HG02943 (cell line): Measurements from ENCODE around the gene FAM174B.

Experiments
- ATAC-seq: cut with Tn5 transposase; IDR thresholded peaks from one replicate; pipeline ENCODE4 v1.9.1; 2021; ENCODE audit warnings: mild to moderate bottlenecking, low read depth, moderate library complexity; ENCODE audit not compliant: unreplicated experiment

The FAM174B gene

GRCh38 chr15:92645051-92645631 lies 10.4 kb downstream of the FAM174B start:
- no peak for ATAC-seq

- no peak for ATAC-seq
Observed at GRCh38 chr15:92643849-92644815, 11.4 kb downstream of the FAM174B start.

GRCh38 chr15:92638709-92639365 lies 16.7 kb downstream of the FAM174B start:
- ATAC-seq, result no peak

GRCh38 chr15:92638291-92638708 lies 17.3 kb downstream of the FAM174B start:
- ATAC-seq, result no peak

GRCh38 chr15:92637626-92638025 lies 17.9 kb downstream of the FAM174B start:
- ATAC-seq, result no peak

- no peak for ATAC-seq
Observed at GRCh38 chr15:92636908-92637481, 18.6 kb downstream of the FAM174B start.

GRCh38 chr15:92636401-92636907 lies 19.1 kb downstream of the FAM174B start:
- ATAC-seq, result no peak

- no peak for ATAC-seq
Observed at GRCh38 chr15:92634671-92635201, 20.8 kb downstream of the FAM174B start.

- no peak for ATAC-seq
Observed at GRCh38 chr15:92634060-92634459, 21.5 kb downstream of the FAM174B start.

GRCh38 chr15:92633418-92633817 lies 22.2 kb downstream of the FAM174B start:
- ATAC-seq, result no peak

- ATAC-seq, result no peak
Observed at GRCh38 chr15:92633001-92633400, 22.6 kb downstream of the FAM174B start.

- no peak for ATAC-seq
Observed at GRCh38 chr15:92631721-92632120, 23.9 kb downstream of the FAM174B start.

GRCh38 chr15:92629975-92630626 lies 25.5 kb downstream of the FAM174B start:
- no peak for ATAC-seq

GRCh38 chr15:92629276-92629974 lies 26.1 kb downstream of the FAM174B start:
- no peak for ATAC-seq

- no peak for ATAC-seq
Observed at GRCh38 chr15:92627014-92627413, 28.6 kb downstream of the FAM174B start.

GRCh38 chr15:92625251-92625980 lies 30.2 kb downstream of the FAM174B start:
- ATAC-seq, result no peak

GRCh38 chr15:92624401-92624991 lies 31.1 kb downstream of the FAM174B start:
- ATAC-seq, result no peak

GRCh38 chr15:92623435-92623834 lies 32.1 kb downstream of the FAM174B start:
- ATAC-seq, result no peak
